SW 1271 (cell line): ENCODE data around the gene CRTAP.
A peak's percentile ranks its signal among the peaks of the same experiment; 100 is the strongest.
"Not testable (repeated sequence)": the region's sequence is repeated elsewhere in the genome, so short reads cannot be mapped to it uniquely, and the experiment has no call there.

ENCODE experiments used
- DNase-seq, 2 experiments: peaks; one replicate each; lab custom pipeline; 2025; lab: John Stamatoyannopoulos, UW

The CRTAP gene

DNA sequence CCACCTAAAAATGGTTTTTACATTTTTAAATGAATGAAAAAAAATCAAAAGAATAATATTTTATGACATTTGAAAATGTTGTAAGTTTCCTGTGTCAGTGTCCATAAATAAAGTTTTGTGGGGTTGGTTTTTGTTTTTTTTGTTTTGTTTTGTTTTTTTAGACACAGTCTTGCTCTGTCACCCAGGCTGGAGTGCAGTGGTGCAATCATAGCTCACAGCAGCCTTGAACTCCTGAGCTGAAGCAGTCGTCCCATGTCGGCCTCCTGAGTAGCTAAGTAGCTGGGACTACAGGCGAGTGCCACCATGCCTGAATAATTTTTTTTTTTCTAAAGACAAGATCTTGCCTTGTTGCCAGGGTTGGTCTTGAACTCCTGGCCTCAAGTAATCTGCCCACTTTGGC is 14.1 kb upstream of the CRTAP start:
- DNase-seq, result no peak

DNA sequence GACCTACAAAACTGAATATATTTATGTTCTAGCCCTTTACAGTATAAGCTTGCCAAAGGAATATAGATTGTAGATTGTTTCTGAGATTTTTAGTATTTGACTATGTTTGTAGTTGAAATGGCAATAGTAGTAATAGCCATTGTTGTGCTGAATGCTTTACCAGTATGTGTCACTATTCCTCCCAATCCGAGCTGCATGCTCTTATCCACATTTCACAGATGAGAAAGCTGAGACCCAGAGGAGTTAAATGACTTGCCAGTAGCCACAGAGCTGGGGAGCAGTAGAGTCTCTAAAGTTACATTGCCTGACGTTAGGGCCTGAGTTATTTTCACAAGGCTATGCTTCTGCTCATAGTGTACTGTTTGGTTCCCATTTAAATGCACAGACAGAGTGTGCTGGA is 13.6 kb upstream of the CRTAP start:
- DNase-seq, result no peak

GRCh38 chr3:33103034-33103433 is 10.8 kb upstream of the CRTAP start:
- no peak for DNase-seq

DNA sequence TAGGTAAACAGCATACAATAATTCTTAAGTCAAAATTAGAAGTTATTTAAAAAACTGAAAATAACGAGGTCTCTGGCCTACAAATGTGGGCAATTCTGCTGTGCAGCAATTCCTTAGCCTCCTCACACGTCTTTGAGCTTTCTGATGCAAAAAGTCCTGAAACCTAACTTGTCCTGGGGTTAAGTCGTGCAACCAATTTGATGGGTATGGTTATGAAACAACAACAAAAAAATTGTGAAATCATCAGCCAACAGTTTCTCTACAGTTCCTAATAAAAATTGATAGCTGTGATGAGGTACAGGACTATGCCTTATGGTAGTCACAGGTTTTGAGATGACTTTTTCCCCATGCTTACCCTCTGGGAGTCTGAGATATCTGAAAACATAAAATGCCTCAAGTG is 10.3 kb upstream of the CRTAP start:
- DNase-seq, result no peak

- no peak for DNase-seq
Observed at GRCh38 chr3:33104803-33105202, 9.0 kb upstream of the CRTAP start.

DNA sequence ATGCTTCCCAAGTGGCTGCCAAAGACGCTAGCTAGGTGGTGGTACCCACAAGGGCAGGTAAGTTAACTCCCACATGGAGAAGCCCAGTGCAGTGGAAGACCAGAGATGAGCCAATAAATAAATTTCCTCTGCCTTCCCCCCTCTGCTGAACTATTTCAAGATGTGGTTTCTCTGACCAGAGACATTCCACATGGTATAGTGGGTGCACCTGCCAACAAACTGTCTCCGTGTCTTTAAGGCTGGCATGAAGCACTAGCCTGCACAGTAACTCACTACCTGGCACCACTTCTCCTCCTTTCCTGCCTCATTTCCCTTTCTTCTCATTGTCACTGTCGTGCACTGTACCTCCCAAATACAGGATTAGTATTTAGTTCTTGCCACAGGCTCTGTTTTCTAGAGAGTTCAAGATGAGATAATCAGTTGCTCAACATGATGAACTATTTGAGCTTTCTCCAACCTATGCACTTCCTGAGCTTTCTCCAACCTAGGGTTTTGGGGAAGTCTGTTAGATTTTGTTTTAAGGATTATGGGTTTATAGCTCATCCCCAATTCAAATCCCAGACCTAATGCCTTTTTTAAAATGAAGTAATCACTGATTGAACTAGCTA is 8.4 kb upstream of the CRTAP start:
- DNase-seq, result no peak

DNA sequence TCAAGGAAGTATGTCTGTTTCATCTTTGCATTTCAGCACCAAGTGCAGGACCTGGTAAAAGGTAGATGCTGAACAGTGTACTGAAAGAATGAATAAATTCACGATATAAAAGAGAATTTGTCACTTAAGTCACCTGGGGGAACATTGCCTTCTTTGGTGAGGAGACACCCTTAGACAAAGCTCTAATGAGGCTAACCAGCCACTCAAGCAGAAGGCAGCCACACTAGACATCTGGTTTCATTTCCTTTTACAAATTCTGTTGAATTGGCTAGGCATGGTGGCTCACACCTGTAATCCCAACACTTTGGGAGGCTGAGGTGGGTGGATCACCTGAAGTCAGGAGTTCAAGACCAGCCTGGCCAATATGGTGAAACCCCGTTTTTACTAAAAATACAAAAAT is 7.0 kb upstream of the CRTAP start:
- DNase-seq, result not testable (repeated sequence)

GRCh38 chr3:33111581-33111980 is 2.2 kb upstream of the CRTAP start:
- DNase-seq, result no peak

DNA sequence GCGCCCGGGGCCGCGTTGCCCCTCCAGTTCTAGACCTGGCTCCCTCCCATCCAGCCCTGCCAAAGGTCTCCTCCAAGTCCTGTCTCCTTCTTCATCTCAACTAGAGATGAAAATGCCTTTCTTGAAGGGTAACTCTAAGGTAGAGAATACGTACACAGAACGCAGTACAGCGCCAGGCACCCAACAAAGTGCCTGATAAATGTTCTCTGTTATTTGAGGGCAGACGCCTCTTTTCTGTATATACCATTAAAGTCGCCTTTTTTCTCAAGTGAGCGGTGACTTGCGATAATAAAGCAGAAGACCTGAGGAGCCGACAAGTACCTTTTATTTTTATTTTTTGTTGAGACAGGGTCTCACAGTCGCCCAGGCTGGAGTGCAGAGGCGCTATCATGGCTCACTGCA is 809 bp downstream of the CRTAP start:
- no peak for DNase-seq

DNA sequence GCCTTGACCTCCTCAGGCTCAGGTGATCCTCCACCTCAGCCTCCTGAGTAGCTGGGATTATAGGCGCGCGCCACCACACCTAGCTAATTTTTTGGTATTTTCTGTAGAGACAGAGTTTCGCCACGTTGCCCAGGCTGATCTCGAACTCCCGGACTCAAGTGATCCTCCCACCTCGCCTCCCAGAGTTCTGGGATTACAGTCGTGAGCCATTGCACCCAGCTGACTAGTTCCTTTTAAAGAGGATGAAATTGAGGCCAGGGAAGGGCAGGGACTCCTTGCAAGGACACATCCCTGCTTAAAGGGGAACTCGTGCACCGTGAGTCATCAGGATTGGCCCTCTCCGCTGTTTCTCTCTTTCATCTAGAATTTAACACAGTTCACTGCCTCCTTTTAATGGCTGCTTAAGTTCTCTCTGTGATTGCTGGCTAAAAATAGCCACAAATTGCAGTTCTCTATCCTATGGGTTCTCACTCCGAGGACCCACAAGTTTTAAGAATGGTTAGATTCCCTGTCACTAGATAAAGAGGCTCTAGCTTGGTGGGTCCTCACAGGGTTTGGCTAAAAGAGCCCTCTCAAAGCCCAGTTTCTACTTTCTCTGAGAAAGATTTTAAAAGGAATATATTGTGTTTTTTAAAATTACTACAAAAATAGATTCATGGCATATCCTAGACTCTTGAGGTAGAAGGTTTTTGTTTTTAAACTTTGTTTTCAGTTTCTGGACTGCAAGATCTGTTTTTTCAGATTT is 1.4 kb downstream of the CRTAP start:
- DNase-seq, result no peak

DNA sequence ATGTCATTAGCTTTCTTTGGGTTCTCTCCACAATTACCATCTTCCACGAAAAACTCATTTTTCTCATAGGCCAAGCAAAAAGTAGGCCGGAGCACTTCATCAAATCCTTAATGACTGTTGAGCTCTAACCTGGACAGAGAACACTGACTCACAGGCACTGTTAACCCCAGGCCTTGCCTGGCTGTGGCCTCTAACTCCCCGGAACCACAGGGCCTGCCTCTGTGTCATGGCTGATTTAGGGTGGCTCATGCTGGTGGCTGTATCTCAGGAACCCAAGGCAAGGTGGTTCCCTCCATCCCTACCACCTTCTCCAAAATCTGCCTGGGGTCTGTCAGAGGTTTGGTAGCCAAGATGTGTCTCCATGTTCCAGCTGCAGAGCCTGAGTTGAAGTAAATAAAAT is 3.6 kb downstream of the CRTAP start:
- no peak for DNase-seq

- no peak for DNase-seq
Observed at GRCh38 chr3:33119891-33120290, 6.1 kb downstream of the CRTAP start.

GRCh38 chr3:33122991-33123390 is 9.2 kb downstream of the CRTAP start:
- no peak for DNase-seq

DNA sequence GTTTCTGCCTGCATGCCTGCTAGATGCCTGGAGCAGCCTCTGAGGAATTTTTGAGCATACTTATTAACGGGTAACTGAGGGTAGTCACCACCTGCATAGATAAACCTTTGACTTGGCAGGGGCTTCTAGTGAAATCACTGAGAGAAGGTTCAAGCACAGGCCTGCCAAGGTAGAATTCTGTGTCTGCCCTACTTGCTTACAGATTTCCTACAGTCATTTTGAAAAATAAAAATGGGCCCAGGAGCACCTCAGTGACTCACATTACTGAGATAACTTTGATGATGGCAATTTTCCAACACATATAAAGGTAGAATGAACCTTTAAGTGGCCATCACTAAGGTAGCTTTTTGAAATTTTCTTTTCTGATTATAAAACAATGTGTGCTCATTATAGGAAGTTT is 10.8 kb downstream of the CRTAP start:
- no peak for DNase-seq

GRCh38 chr3:33125840-33126239 is 12.0 kb downstream of the CRTAP start:
- no peak for DNase-seq

DNA sequence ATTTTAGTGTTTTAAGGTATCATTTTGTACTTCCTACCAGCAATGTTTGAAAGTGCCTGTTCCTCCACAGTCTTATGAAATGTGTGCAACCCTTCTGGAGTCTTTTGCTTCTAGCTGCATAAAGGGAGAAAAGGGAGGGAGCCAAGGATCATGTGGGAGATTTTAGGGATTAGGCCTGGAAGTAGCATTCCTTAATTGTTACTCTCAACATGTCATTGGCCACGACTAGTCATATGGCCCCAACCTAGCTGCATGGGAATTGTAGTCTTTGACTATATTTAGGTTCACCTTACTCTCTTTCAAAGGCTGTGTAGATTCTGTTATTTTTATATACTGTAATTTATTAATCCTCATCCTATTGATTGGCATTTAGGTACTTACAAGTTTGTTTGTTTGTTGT is 14.9 kb downstream of the CRTAP start:
- DNase-seq, result peak in 1 of 2 experiments; percentile 9

GRCh38 chr3:33130144-33130543 is 16.3 kb downstream of the CRTAP start:
- no peak for DNase-seq

DNA sequence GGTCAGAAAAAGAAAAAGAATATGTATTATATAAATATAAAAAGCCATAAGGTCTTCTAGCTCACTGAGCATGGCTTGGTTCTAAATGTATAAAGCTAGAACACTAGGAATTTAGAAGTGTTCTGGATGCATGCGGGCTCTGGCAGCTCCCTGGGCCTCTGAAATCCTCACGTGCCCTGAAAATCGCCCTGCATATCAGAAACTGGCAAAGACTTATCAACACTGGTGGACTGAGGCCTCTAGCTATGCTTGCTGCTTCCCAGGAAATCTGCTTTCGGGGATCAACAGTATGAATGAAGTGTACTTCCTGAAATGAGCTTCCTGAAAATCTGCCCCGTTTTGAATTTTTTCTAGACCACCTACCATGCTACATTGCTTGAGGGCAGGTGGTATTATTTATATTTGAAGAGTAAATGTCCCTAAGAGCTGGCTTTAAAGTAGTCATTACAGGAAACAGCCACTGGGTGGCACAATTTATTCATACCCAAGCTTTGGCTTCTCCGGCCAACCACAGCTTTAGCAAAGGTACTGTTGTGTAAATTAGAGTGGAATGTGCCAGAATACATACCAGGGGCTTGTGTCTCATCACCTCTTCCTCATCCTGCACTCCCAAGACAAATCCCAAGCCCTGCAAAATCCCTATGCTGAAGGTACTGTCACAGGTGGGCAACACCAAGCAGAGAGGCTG is 17.7 kb downstream of the CRTAP start:
- peak; percentile 42 to 72 for DNase-seq

DNA sequence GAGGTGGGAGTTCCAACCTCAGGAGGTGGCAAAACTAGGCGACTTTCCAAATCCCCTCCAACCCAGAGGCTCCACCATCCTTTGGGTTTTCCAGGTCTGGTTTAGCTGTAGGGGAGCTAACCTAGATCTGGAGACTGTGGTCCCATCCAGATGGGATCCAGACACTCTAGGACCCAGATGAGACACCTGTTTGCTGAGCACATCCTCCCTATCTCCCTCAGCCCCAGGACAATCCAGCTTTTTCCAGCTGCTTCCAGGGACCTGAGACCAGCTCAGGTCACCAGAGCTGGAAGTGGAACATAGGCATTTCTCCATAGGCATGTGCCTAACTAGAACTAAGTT is 18.2 kb downstream of the CRTAP start:
- DNase-seq, result no peak

DNA sequence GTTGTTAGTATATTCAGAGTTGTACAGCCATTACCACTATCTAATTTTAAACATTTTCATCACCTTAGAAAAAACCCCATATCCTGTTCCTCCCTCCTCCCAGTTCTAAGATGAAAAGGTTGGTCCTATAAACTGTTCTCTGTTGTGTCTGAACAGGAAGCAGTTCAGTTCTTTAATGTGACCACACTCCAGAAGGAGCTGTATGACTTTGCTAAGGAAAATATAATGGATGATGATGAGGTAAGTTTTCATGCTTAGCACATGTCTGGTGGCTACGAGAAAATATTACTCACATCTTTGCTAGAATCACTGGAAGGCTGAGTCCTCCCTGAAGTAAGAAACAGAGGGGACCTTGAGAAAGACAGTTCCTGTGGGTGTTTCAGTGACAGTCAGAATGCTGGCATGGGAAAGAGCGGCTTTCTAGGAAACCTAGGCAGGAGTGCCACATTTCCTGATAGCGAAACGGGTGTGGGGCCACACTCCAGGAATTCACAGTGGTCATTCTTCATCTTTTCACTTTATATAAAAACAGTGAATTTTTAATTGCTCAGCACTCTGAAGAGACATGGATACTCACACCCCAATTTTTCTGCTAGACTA is 20.3 kb downstream of the CRTAP start:
- DNase-seq, result no peak

GRCh38 chr3:33137691-33138090 is 23.9 kb downstream of the CRTAP start:
- DNase-seq, result no peak

- not testable (repeated sequence) for DNase-seq
Observed at GRCh38 chr3:33139006-33139623, 25.3 kb downstream of the CRTAP start.

GRCh38 chr3:33139996-33140395 is 26.2 kb downstream of the CRTAP start:
- no peak for DNase-seq
